ENCODE data around the gene SNX14.

DNA sequence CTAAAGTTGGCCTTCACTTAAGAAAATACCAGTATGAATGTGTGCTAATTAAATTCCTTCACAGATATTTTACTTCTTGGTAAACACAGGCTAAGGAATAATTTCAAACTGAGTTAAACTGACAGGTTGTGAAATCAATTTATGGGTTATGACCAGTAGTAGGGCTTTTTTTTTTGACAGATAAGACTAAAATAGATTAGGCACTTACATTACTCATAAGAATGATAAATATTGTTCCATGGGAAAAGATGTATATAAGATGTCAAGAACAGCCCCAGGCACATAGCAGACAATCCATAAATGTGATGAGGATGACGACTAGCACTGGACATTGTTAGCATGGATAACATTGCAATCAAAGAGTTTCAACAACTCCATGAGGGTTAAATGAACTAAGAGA, 120.9 kb downstream of the SNX14 start:
- TF ChIP-seq, protein P1, sequence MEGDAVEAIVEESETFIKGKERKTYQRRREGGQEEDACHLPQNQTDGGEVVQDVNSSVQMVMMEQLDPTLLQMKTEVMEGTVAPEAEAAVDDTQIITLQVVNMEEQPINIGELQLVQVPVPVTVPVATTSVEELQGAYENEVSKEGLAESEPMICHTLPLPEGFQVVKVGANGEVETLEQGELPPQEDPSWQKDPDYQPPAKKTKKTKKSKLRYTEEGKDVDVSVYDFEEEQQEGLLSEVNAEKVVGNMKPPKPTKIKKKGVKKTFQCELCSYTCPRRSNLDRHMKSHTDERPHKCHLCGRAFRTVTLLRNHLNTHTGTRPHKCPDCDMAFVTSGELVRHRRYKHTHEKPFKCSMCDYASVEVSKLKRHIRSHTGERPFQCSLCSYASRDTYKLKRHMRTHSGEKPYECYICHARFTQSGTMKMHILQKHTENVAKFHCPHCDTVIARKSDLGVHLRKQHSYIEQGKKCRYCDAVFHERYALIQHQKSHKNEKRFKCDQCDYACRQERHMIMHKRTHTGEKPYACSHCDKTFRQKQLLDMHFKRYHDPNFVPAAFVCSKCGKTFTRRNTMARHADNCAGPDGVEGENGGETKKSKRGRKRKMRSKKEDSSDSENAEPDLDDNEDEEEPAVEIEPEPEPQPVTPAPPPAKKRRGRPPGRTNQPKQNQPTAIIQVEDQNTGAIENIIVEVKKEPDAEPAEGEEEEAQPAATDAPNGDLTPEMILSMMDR (IDR thresholded peaks at IDR 0.05), result no peak
- TF ChIP-seq POLR2A (IDR thresholded peaks at IDR 0.05), result no peak

Data from body of pancreas (tissue), 4 donors.